Activated CD8-positive, alpha-beta memory T cell treated with anti-CD3 and anti-CD28 coated beads, Interleukin-2, amount 10 ng/mL, durations not matched to agents 7 days and 5 days (primary cell): ENCODE results near the gene PKNOX2. TPM values are rescaled to one million over a fixed set of nuclear protein-coding genes. Genes with fewer than 3 reads are reported as not detected.

Experiments
- ATAC-seq: fragments of 150-1000 bp; cut with Tn5 transposase; one replicate; pipeline ENCODE4 v1.10.0; 2021; ENCODE audit warnings: moderate library complexity
- CTCF ChIA-PET: fragments of 350-600 bp; sonication (Branson Sonifier 250); formaldehyde crosslinking; loops from one replicate; lab custom pipeline; 2021; ENCODE audit warnings: antibody characterized with exemption; lab: Charles Lee
- DNase-seq: peaks from one replicate; pipeline ENCODE4 v3.0.0-alpha.2; 2020
- H3K27ac Mint-ChIP-seq: one replicate; pipeline ENCODE4 v1.8.0; 2021; ENCODE audit warnings: mild to moderate bottlenecking, mixed read lengths
- H3K27me3 Mint-ChIP-seq: one replicate; pipeline ENCODE4 v1.8.0; 2021; ENCODE audit warnings: mixed read lengths
- H3K36me3 Mint-ChIP-seq: one replicate; pipeline ENCODE4 v1.8.0; 2021; ENCODE audit warnings: mild to moderate bottlenecking, mixed read lengths
- H3K4me1 Mint-ChIP-seq: one replicate; pipeline ENCODE4 v1.8.0; 2021; ENCODE audit warnings: mixed read lengths
- H3K4me3 Mint-ChIP-seq: one replicate; pipeline ENCODE4 v1.8.0; 2021; ENCODE audit warnings: mild to moderate bottlenecking, moderate library complexity, mixed read lengths
- H3K9me3 Mint-ChIP-seq: one replicate; pipeline ENCODE4 v1.8.0; 2022; ENCODE audit warnings: low read depth, mixed read lengths
- total RNA-seq, 2 experiments: library from RNA; stranded (reverse); gene quantifications; one replicate each; pipeline ENCODE4 v1.2.3, GENCODE V29; 2021

PKNOX2 gene
- total RNA-seq, 2 experiments from 2014 or later = not detected

DNA sequence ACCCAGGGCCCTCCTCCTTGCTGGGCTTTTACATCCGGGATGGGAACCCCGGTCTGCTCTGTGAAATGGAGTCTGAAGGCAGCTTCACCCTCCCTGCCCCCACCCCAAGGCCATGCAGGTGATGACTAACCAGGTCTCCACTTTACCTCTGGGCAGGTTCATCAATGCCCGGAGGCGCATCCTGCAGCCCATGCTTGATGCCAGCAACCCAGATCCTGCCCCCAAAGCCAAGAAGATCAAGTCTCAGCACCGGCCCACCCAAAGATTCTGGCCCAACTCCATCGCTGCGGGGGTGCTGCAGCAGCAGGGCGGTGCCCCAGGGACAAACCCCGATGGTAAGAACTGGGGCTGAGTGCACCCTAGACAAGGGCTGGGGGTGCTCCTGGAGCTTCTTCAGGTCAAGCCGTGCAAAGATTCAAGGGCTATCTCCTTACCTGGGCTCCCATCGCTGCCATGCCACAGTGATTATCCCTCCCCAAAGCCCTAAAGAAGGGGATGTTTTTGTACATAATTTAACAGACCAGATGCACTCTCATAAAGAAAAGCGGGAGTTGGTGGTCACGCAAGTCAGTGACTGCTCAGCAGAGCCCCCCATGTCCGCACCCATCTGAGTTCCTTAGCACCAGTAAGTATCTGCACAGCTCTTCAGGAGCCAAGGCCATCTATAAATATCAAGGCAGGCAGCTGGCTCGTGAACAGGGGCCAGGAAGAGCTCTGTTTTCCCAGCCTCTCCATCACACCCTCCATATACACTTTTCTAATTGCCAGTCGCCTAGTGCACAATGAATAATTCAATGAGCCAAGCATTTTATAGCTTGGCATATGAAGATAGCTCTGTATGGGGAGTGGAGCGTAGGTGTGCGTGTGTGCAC lies 265.5 kb downstream of the PKNOX2 start:
- Mint-ChIP-seq H3K27ac (no peak overlapping the region), H3K36me3 (no peaks in the 10 kb centered on the region), H3K27me3 (peaks cover 10% of the 10 kb centered on the region), H3K9me3 (no peaks in the 10 kb centered on the region), H3K4me1 (no peaks in the 10 kb centered on the region), H3K4me3 (no peak overlapping the region)
- CTCF ChIA-PET = interaction anchor here (0.8 to 2.3 kb wide), 9 partner anchors 8 to 56 kb away, joined by 3 to 13 read pairs (median 4); no protein-coding TSS in a partner anchor
- DNase-seq (no peak), ATAC-seq (no peak)

GRCh38 chr11:125431009-125431408 lies 266.5 kb downstream of the PKNOX2 start:
- Mint-ChIP-seq H3K4me1 (no peaks in the 10 kb centered on the region), H3K27ac (no peak overlapping the region), H3K36me3 (no peaks in the 10 kb centered on the region), H3K4me3 (no peak overlapping the region), H3K9me3 (no peaks in the 10 kb centered on the region), H3K27me3 (peaks cover 10% of the 10 kb centered on the region)
- DNase-seq (no peak), ATAC-seq (no peak)
- CTCF ChIA-PET = interaction anchor here (0.8 to 2.3 kb wide), 3 partner anchors 8 to 20 kb away, joined by 3 to 13 read pairs (median 4); no protein-coding TSS in a partner anchor

DNA sequence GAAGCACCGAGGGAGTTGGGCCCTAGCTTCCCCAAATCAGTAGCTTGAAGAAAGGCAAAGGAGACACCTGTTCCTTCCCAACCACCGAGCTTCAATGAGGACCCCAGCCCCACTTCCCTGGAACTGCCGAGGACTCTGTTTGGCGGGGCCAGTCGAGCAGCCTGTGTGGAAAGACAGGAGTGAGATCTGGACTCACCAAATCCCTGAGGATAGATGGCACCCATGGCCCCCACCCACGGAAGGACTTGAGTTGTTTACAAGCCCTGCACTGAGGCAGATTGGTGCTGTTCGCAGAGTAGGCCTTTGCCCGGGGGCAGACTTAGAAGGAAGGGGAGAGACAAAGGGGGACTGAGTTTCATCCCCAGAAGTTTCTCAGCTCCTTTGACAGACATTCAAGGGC lies 266.9 kb downstream of the PKNOX2 start:
- Mint-ChIP-seq H3K27me3 (peaks cover 10% of the 10 kb centered on the region), H3K4me3 (no peak overlapping the region), H3K36me3 (no peaks in the 10 kb centered on the region), H3K27ac (no peak overlapping the region), H3K9me3 (no peaks in the 10 kb centered on the region), H3K4me1 (no peaks in the 10 kb centered on the region)
- DNase-seq = no peak
- no peak for ATAC-seq
- CTCF ChIA-PET = interaction anchor here (0.9 to 1.3 kb wide), 2 partner anchors 9 to 22 kb away, joined by 3 to 4 read pairs; no protein-coding TSS in a partner anchor

- Mint-ChIP-seq H3K9me3 (no peaks in the 10 kb centered on the region), H3K4me3 (no peak overlapping the region), H3K27me3 (peaks cover 16% of the 10 kb centered on the region), H3K27ac (no peak overlapping the region), H3K4me1 (no peaks in the 10 kb centered on the region), H3K36me3 (no peaks in the 10 kb centered on the region)
- DNase-seq (no peak), ATAC-seq (peak; percentile 39)
- CTCF ChIA-PET = interaction anchor here (1.5 kb wide), 1 partner anchor 17 kb away, joined by 3 read pairs; no protein-coding TSS in a partner anchor
These were observed 269.0 kb downstream of the PKNOX2 start for GRCh38 chr11:125433454-125434121.

DNA sequence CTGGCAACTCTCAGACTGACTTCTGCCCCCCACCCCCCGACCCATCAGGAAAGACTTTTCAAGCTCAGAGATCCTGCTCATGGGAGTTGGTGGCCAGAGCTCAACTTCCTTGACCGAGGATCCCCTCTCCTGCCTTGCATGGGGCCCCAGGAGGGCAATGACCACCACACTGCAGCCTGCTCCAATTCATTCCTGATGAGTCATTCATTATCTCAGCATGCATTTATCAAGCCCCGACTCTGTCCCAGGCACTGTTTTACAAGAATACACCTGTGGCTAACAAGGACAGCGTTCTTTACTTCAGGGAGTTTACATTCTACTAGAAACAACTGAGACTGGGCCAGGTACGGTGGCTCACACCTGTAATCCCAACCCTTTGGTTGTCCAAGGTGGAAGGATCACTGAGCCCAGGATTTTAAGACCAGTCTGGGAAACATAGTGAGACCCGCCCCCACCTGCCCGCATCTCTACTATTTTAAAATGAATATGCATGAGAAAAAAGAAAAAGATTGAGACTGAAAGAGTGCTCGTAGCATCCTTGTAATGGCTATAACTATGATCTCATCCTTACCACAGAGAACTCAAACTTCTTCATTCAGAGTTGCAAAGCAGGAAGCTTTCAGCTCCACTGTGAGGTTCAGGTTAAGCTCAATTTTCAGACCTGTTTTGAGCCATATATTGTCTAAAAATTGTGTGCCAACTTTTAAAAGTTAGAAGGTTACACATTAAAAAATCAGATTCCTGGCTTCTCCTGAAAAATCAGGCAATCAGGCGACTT lies 271.1 kb downstream of the PKNOX2 start:
- CTCF ChIA-PET = no interaction called here
- H3K27ac Mint-ChIP-seq = no peak overlapping the region
- no peak for ATAC-seq

GRCh38 chr11:125441648-125442410 lies 277.3 kb downstream of the PKNOX2 start:
- Mint-ChIP-seq H3K27ac (no peak overlapping the region), H3K4me3 (no peak overlapping the region), H3K9me3 (no peaks in the 10 kb centered on the region), H3K4me1 (no peaks in the 10 kb centered on the region), H3K36me3 (no peaks in the 10 kb centered on the region), H3K27me3 (peaks cover 39% of the 10 kb centered on the region)
- no peak for DNase-seq
- CTCF ChIA-PET = interaction anchor here (1.1 kb wide), 1 partner anchor 13 kb away, joined by 4 read pairs; no protein-coding TSS in a partner anchor
- ATAC-seq = no peak

More for the DNA sequence above, 271.1 kb downstream of the PKNOX2 start:
- Mint-ChIP-seq H3K4me3 (no peak overlapping the region), H3K27me3 (peaks cover 27% of the 10 kb centered on the region), H3K4me1 (no peaks in the 10 kb centered on the region), H3K9me3 (no peaks in the 10 kb centered on the region), H3K36me3 (no peaks in the 10 kb centered on the region)
- no peak for DNase-seq

DNA sequence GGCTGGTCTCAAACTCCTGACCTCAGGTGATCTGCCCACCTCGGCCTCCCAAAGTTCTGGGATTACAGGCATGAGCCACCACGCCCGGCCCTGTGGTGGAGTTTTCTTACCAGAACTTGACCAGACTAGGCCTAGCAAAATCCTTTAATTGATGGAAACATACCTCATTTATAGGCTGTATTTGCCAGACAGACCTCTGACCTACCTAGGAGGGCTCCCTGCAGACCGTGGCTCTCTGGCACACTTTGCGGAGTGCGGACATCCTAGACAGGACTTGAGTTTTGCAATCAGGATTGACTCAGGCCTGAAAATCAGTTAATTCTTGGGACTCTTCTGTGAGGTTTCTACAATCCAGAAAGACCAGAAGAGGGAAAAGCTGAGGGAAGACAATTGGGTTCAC lies 278.4 kb downstream of the PKNOX2 start:
- H3K36me3 Mint-ChIP-seq = no peaks in the 10 kb centered on the region
- no peaks in the 10 kb centered on the region for H3K9me3 Mint-ChIP-seq
- CTCF ChIA-PET = no interaction called here
- ATAC-seq (no peak), DNase-seq (no peak)
- H3K4me1 Mint-ChIP-seq = no peaks in the 10 kb centered on the region
- no peak overlapping the region for H3K27ac Mint-ChIP-seq
- H3K4me3 Mint-ChIP-seq = no peak overlapping the region
- peaks cover 34% of the 10 kb centered on the region for H3K27me3 Mint-ChIP-seq

DNA sequence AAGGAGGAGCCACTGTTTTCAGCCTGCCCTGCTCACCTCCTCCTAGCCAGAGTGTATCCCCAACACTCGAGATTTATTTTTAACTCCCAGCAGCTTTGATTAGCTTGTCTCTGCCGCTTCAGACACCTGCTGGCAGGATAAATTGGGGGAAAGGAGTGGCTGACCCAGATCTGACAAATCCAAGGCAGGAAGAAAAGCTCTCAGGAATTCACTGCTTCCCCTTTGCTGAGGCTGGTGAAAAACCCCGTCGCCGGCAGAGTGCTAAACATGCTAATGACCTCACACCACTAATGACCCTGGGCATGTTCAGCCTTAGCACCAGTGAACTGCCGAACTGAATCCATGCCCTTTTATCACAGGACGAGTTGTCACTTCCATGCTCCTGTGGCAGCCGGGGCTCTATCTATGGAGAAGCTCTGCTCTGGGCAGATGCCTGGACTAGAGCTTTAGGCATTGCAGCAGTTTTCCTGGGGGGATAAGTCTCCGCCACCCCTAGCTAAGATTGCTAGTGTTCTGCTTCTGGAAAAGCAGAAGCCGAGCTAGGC lies 279.3 kb downstream of the PKNOX2 start:
- H3K27me3 Mint-ChIP-seq = peaks cover 26% of the 10 kb centered on the region
- no peak overlapping the region for H3K27ac Mint-ChIP-seq
- DNase-seq (no peak), ATAC-seq (no peak)
- H3K4me1 Mint-ChIP-seq = no peaks in the 10 kb centered on the region
- CTCF ChIA-PET = interaction anchor here (1.0 kb wide), 1 partner anchor 26 kb away, joined by 3 read pairs; no protein-coding TSS in a partner anchor
- H3K4me3 Mint-ChIP-seq = no peak overlapping the region
- no peaks in the 10 kb centered on the region for H3K9me3 Mint-ChIP-seq
- H3K36me3 Mint-ChIP-seq = no peaks in the 10 kb centered on the region

DNA sequence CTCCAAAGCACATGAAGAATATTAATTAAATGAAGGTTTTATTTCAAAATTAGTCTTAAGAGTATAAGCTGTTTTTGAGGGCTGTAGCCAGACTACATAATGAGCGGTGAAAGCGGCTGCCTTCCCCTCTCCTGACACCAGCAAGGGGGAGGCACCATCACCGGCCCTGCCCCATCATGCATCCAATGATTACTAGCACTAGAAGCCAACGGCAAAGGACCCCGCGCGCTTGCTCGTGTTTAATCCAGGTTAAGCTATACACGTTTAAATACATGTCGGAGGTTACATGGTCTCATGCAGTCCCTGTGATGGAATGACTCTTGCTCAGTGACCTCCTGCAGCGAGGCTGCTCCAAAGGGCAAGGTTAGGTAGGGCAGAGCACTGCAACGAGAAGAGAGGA lies 281.2 kb downstream of the PKNOX2 start:
- DNase-seq = no peak
- CTCF ChIA-PET = no interaction called here

GRCh38 chr11:125446279-125446678 lies 281.7 kb downstream of the PKNOX2 start:
- DNase-seq = peak; percentile 7

More for the DNA sequence above, 281.2 kb downstream of the PKNOX2 start:
- ATAC-seq = no peak
- Mint-ChIP-seq H3K27me3 (peaks cover 17% of the 10 kb centered on the region), H3K4me3 (no peak overlapping the region), H3K27ac (no peak overlapping the region), H3K36me3 (no peaks in the 10 kb centered on the region), H3K4me1 (no peaks in the 10 kb centered on the region), H3K9me3 (no peaks in the 10 kb centered on the region)

GRCh38 chr11:125447721-125448120 lies 283.2 kb downstream of the PKNOX2 start:
- no peak for DNase-seq
- CTCF ChIA-PET = no interaction called here
- Mint-ChIP-seq H3K4me3 (no peak overlapping the region), H3K36me3 (no peaks in the 10 kb centered on the region), H3K9me3 (no peaks in the 10 kb centered on the region), H3K27me3 (peaks cover 3% of the 10 kb centered on the region), H3K4me1 (peaks cover 1% of the 10 kb centered on the region), H3K27ac (no peak overlapping the region)
- ATAC-seq = no peak

More at GRCh38 chr11:125446279-125446678, 281.7 kb downstream of the PKNOX2 start:
- no peaks in the 10 kb centered on the region for H3K4me1 Mint-ChIP-seq
- H3K27ac Mint-ChIP-seq = no peak overlapping the region
- H3K4me3 Mint-ChIP-seq = no peak overlapping the region
- H3K9me3 Mint-ChIP-seq = no peaks in the 10 kb centered on the region
- ATAC-seq = no peak
- CTCF ChIA-PET = no interaction called here
- peaks cover 12% of the 10 kb centered on the region for H3K27me3 Mint-ChIP-seq
- H3K36me3 Mint-ChIP-seq = no peaks in the 10 kb centered on the region

- H3K36me3 Mint-ChIP-seq = no peaks in the 10 kb centered on the region
- no peak for ATAC-seq
- H3K9me3 Mint-ChIP-seq = no peaks in the 10 kb centered on the region
- H3K4me1 Mint-ChIP-seq = peaks cover 1% of the 10 kb centered on the region
- CTCF ChIA-PET = interaction anchor here (0.6 kb wide), 1 partner anchor 99 kb away, joined by 3 read pairs; no protein-coding TSS in a partner anchor
- H3K27ac Mint-ChIP-seq = no peak overlapping the region
- no peak for DNase-seq
- no peak overlapping the region for H3K4me3 Mint-ChIP-seq
- H3K27me3 Mint-ChIP-seq = peaks cover 3% of the 10 kb centered on the region
These were observed 283.6 kb downstream of the PKNOX2 start for GRCh38 chr11:125448136-125448535.
